Activated CD4-positive, alpha-beta memory T cell treated with anti-CD3 and anti-CD28 coated beads, Interleukin-2, amount 10 ng/mL, durations not matched to agents 7 days and 5 days (primary cell): Measurements from ENCODE around the gene ANXA9. TPM values are rescaled to one million over a fixed set of nuclear protein-coding genes. Genes with fewer than 3 reads are reported as not detected.

Experiments used
- CTCF ChIA-PET: fragments of 350-600 bp; sonication (Branson Sonifier 250); formaldehyde crosslinking; loops from one replicate; lab custom pipeline; 2021; ENCODE audit warnings: antibody characterized with exemption, inconsistent platforms; lab: Charles Lee
- POLR2A ChIA-PET: fragments of 350-600 bp; sonication (Branson Sonifier 250); formaldehyde crosslinking; loops from one replicate; lab custom pipeline; 2021; ENCODE audit warnings: antibody characterized with exemption; lab: Charles Lee
- DNase-seq: peaks from one replicate; pipeline ENCODE4 v3.0.0-alpha.2; 2020
- H3K27ac Mint-ChIP-seq: one replicate; pipeline ENCODE4 v1.8.0; 2021; ENCODE audit warnings: mild to moderate bottlenecking, mixed read lengths
- H3K27me3 Mint-ChIP-seq: one replicate; pipeline ENCODE4 v1.8.0; 2021; ENCODE audit warnings: mixed read lengths
- H3K36me3 Mint-ChIP-seq: one replicate; pipeline ENCODE4 v1.8.0; 2021; ENCODE audit warnings: low read depth, mixed read lengths
- H3K4me1 Mint-ChIP-seq: one replicate; pipeline ENCODE4 v1.8.0; 2021; ENCODE audit warnings: mixed read lengths
- H3K4me3 Mint-ChIP-seq: one replicate; pipeline ENCODE4 v1.8.0; 2021; ENCODE audit warnings: mild to moderate bottlenecking, mixed read lengths
- H3K9me3 Mint-ChIP-seq: one replicate; pipeline ENCODE4 v1.8.0; 2021; ENCODE audit warnings: mixed read lengths
- total RNA-seq, 2 experiments: library from RNA; stranded (reverse); gene quantifications; one replicate each; pipeline ENCODE4 v1.2.3, GENCODE V29; 2021

ANXA9 gene
- total RNA-seq, 2 experiments from 2014 or later, result not detected

- DNase-seq, result no peak
- H3K4me1 Mint-ChIP-seq, result peaks cover 35% of the 10 kb centered on the region
- H3K9me3 Mint-ChIP-seq, result no peaks in the 10 kb centered on the region
- ChIA-PET CTCF (interaction anchor here (0.8 kb wide), 1 partner anchor 10 kb away, joined by 3 read pairs; no protein-coding TSS in a partner anchor), POLR2A (no interaction called here)
- H3K36me3 Mint-ChIP-seq, result peaks cover 61% of the 10 kb centered on the region
- H3K4me3 Mint-ChIP-seq, result no peak overlapping the region
- H3K27ac Mint-ChIP-seq, result peak overlapping the region; percentile 12
- no peaks in the 10 kb centered on the region for H3K27me3 Mint-ChIP-seq
Measured at GRCh38 chr1:150967936-150968335, 14.2 kb upstream of the ANXA9 start.

- peaks cover 39% of the 10 kb centered on the region for H3K4me1 Mint-ChIP-seq
- DNase-seq, result no peak
- CTCF ChIA-PET, result interaction anchor here (0.8 kb wide), 1 partner anchor 9 kb away, joined by 3 read pairs; no protein-coding TSS in a partner anchor
- no peak overlapping the region for H3K4me3 Mint-ChIP-seq
- H3K9me3 Mint-ChIP-seq, result no peaks in the 10 kb centered on the region
- no peaks in the 10 kb centered on the region for H3K27me3 Mint-ChIP-seq
- H3K27ac Mint-ChIP-seq, result no peak overlapping the region
- POLR2A ChIA-PET, result no interaction called here
- H3K36me3 Mint-ChIP-seq, result peaks cover 58% of the 10 kb centered on the region
Measured at GRCh38 chr1:150968491-150968890, 13.6 kb upstream of the ANXA9 start.

DNA sequence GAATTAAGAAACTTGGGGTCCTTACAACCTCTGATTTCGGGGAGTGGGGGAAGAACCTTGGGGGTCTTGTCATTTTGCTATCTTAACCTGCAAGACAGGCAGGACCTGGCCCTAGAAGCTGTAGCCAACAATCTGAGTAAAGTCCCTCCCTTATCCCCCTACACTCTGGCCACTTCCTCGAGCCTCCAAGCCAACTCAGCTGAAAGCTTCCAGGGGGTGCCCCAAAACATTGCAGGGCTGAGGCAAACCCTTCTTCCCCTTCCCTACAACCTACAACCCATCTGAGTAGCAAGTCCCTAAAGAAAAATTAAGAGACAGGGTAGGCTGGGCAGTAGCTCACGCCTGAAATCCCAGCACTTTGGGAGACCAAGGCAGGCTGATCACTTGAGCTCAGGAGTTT lies 12.5 kb upstream of the ANXA9 start:
- no peak for DNase-seq
- H3K27ac Mint-ChIP-seq, result peak overlapping the region; percentile 16
- CTCF ChIA-PET, result interaction anchor here (0.8 kb wide), 1 partner anchor 55 kb away, joined by 3 read pairs; no protein-coding TSS in a partner anchor
- no peaks in the 10 kb centered on the region for H3K9me3 Mint-ChIP-seq
- no peaks in the 10 kb centered on the region for H3K27me3 Mint-ChIP-seq
- POLR2A ChIA-PET, result interaction anchor here (1.2 to 1.5 kb wide), 2 partner anchors 13 to 390 kb away, joined by 3 to 4 read pairs; partner anchors contain the start of gene MCL1
- H3K4me3 Mint-ChIP-seq, result no peak overlapping the region
- H3K4me1 Mint-ChIP-seq, result peaks cover 41% of the 10 kb centered on the region
- H3K36me3 Mint-ChIP-seq, result peaks cover 49% of the 10 kb centered on the region

DNA sequence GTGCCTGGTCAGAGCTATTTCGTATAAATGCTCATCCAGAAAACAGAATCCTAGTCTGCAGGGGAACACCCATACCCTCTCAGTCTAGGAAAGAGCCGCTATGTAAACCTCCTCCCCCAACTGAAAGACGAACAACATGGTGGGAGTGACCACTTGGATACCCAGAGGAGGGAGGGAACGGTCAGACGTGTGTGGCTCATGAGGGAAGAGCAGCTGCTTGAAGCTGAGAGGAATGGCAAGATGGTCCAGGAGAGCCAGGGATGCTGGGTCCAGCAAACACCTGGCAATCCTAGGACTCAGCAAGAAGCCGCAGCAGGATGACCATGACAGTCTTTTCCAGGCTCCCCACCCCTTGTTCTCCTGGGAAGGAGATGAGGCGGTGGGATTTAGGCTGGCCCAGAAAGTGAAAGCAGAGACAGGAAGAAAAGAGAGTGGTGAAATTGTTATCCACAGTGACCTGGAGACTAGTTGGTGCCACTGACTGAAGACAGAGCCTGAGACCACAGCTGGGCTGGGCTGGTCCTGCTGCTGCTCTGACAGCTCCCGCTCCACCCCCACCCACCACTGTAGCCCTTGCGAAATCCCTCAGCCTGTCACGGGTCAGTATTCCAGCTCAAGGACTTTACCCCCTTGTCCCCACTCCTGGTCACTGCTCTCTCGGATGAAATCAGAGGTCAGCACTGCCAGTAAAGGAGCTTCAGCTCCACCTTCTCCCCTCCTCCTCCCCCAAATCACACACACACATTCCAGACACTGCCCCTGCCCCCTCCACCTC lies 11.1 kb upstream of the ANXA9 start:
- Mint-ChIP-seq H3K9me3 (no peaks in the 10 kb centered on the region), H3K27me3 (no peaks in the 10 kb centered on the region), H3K4me3 (no peak overlapping the region), H3K36me3 (peaks cover 39% of the 10 kb centered on the region), H3K27ac (peak overlapping the region; percentile 49), H3K4me1 (peaks cover 46% of the 10 kb centered on the region)
- DNase-seq, result no peak
- ChIA-PET CTCF (interaction anchor here (0.9 kb wide), 1 partner anchor 352 kb away, joined by 3 read pairs; no protein-coding TSS in a partner anchor), POLR2A (interaction anchor here (0.5 to 2.0 kb wide), 5 partner anchors 36 to 391 kb away, joined by 3 to 6 read pairs (median 3); partner anchors contain the start of genes ENSA, MCL1 and MINDY1)

- POLR2A ChIA-PET, result interaction anchor here (0.5 to 2.0 kb wide), 4 partner anchors 10 to 342 kb away, joined by 3 to 6 read pairs (median 3); partner anchors contain the start of genes ANXA9 and ENSA
Measured at GRCh38 chr1:150971583-150972416, 10.3 kb upstream of the ANXA9 start.

DNA sequence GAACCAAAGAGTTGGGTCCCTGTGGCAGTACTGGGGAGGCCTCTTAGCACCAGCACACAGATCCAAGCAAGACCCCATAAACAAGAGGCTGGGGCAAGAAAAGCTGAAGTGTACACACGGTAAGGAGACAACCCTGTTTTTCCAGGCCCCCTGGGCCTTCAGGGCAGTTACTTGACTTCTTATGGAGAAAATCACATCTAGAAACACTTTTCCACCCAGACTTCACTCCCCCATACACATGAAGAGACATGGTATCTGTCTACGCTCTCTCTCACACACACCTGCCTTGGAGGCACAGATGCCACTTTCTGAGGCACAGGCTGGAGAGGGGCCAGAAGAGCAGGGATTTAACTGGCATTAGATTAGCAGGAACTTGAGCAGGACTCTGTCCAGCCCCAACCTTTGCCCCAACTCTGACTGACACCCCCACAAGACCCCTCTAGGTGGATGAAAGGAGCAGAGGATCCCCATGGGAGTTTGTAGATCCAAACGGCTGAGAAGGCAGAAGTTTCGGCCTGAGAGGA lies 9.6 kb upstream of the ANXA9 start:
- H3K4me1 Mint-ChIP-seq, result peaks cover 61% of the 10 kb centered on the region
- peak overlapping the region; percentile 74 for H3K27ac Mint-ChIP-seq
- no peaks in the 10 kb centered on the region for H3K27me3 Mint-ChIP-seq
- no peak for DNase-seq
- CTCF ChIA-PET, result interaction anchor here (0.6 kb wide), 1 partner anchor 371 kb away, joined by 3 read pairs; no protein-coding TSS in a partner anchor
- H3K36me3 Mint-ChIP-seq, result peaks cover 24% of the 10 kb centered on the region
- no peaks in the 10 kb centered on the region for H3K9me3 Mint-ChIP-seq
- POLR2A ChIA-PET, result interaction anchor here (1.1 to 2.0 kb wide), 3 partner anchors 9 to 343 kb away, joined by 3 to 14 read pairs (median 6); partner anchors contain the start of genes ANXA9 and ENSA
- peak overlapping the region; percentile 86 for H3K4me3 Mint-ChIP-seq

More at GRCh38 chr1:150971583-150972416, 10.3 kb upstream of the ANXA9 start:
- CTCF ChIA-PET, result interaction anchor here (0.6 kb wide), 1 partner anchor 370 kb away, joined by 3 read pairs; no protein-coding TSS in a partner anchor
- Mint-ChIP-seq H3K9me3 (no peaks in the 10 kb centered on the region), H3K36me3 (peaks cover 31% of the 10 kb centered on the region), H3K27me3 (no peaks in the 10 kb centered on the region), H3K27ac (peak overlapping the region; percentile 49), H3K4me1 (peaks cover 54% of the 10 kb centered on the region), H3K4me3 (peak overlapping the region; percentile 86)
- no peak for DNase-seq

DNA sequence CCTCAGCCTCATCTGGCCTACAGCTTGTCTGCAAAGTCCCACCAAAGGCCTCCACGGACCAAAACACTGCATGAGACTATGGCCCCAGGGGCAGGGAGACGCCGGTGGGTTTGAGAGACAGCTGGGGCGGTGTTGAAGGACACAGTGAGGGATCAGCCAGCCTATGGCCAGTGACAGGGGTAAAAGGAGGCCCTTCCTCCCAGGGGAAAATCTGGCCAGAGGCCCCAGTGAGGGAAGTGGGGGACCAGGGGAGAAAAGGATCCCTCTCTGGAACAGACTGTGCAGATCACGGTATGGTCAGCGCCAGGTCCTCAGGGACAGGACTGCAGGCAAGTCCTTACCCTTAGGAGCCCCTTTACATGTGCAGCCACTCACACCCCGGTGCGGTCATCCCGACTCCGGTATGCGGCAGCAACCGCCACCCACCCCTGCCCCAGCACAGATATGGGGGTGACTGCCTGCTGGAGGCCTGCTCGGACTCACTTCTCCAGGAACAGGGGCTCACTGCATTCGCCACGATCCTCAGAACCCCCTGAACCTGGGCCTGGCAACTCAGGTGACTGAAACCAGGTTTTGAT lies 8.7 kb upstream of the ANXA9 start:
- Mint-ChIP-seq H3K27ac (peak overlapping the region; percentile 74), H3K4me1 (peaks cover 66% of the 10 kb centered on the region), H3K9me3 (no peaks in the 10 kb centered on the region), H3K4me3 (peak overlapping the region; percentile 86), H3K36me3 (peaks cover 16% of the 10 kb centered on the region), H3K27me3 (no peaks in the 10 kb centered on the region)
- ChIA-PET CTCF (interaction anchor here (0.9 to 2.0 kb wide), 5 partner anchors 10 to 412 kb away, joined by 3 to 8 read pairs (median 4); partner anchors contain the start of gene MINDY1), POLR2A (interaction anchor here (0.5 to 2.5 kb wide), 35 partner anchors 8 to 739 kb away, joined by 3 to 21 read pairs (median 4); partner anchors contain the start of genes ANXA9, ENSA, GABPB2 and GOLPH3L)
- peak; percentile 33 for DNase-seq

DNA sequence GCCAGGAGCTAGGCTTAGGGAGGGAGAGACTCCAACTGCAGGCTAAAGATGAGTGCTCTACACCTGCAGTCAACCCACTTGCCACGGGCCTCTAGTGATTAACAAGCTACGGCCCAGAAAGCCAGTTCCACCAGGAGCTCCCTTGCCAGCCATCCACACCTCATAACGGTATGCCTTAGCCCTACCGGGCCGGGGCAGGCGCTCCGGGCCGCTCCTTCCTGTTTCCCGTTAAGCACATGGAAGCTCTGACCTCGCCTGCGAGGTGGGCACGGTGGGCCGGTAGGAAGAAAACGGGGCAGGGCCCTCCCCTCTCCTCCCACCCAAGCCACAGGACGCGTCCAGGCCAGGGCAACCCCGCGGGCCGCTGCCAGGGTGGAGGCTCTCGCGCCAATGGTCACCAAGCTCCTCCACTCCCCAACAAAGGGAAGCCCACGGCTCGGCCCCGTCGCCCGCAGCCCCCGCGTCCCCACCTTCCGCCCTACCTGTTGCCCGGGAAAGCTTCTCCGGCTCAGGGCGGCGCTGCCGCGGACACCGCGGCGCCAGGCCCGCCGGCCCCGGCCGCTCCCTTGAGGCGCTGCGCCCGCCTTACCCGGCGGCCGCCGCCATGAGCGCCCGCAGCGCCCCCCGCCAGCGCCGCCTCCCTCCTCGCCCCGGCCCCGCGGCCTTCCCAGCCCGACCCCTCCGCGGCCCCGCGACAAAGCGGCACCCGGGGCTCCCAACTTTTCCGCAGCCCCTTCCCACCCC lies 8.1 kb upstream of the ANXA9 start:
- ChIA-PET POLR2A (interaction anchor here (0.5 to 2.5 kb wide), 33 partner anchors 9 to 740 kb away, joined by 3 to 21 read pairs (median 4); partner anchors contain the start of genes GABPB2, GOLPH3L, MCL1 and MINDY1), CTCF (interaction anchor here (0.9 to 2.0 kb wide), 6 partner anchors 8 to 413 kb away, joined by 3 to 8 read pairs (median 4); partner anchors contain the start of gene MINDY1)
- Mint-ChIP-seq H3K4me3 (peak overlapping the region; percentile 86), H3K9me3 (no peaks in the 10 kb centered on the region), H3K4me1 (peaks cover 67% of the 10 kb centered on the region), H3K27me3 (no peaks in the 10 kb centered on the region), H3K36me3 (peaks cover 11% of the 10 kb centered on the region), H3K27ac (peak overlapping the region; percentile 74)
- DNase-seq, result peak; percentile 46

DNA sequence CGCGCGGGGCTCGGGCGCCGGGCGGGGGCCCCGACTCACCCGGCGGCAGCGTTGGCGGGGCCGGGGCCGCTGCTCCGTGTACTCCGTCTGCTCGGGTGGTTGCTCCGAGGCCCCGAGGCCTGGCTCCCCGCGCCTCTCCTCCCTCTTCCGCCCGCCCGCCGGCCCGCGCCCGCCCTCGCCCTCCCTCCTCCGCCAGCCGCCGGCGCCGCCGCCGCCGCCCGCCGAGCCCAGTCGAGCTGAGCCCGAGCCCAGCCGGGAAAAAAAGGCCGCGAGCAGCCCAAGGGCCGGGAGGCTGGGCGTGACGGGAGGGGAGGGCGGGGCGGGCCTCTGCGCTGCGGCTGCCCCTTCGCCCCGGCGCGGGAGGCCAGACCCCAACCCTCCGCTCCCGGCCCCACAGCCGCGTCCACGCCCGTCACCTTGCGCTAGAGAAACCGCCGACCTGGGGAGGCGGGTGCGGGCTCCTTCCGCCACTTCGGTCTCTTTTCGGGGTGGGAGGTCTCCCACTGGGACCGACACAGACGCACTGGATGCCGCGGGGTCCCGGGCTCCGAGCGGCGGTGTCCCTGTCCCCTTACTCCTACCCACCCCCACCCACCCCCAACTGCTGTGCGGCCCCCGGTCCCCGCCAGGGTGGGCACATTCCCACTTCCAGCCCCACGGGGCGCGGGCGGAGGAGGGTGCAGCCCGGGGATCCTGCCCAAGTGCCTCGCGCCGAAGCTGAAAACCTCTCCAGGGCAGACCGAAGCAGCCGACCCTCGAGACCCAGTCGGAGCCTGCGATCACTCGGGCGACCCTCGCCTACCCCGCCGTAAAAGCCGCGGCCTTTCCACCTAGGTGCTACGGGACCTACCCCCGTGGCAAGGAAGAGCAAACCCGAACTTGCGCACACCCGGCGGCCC lies 7.3 kb upstream of the ANXA9 start, which contains the start of gene CERS2:
Gene CERS2 (minus strand): TSS at position 256 of the 899 bp plus-strand sequence. CDS start 5,745 bp downstream, outside the sequence.
- peak within 1 kb of the TSS; percentile 83 for H3K27ac Mint-ChIP-seq
- ChIA-PET POLR2A (interaction anchor here (0.9 to 2.5 kb wide), 19 partner anchors 8 to 609 kb away, joined by 3 to 21 read pairs (median 5); partner anchors contain the start of genes GABPB2, MINDY1, PIP5K1A and SETDB1), CTCF (interaction anchor here (1.0 to 2.0 kb wide), 6 partner anchors 9 to 414 kb away, joined by 3 to 8 read pairs (median 4); partner anchors contain the start of genes GOLPH3L and MINDY1)
- H3K36me3 Mint-ChIP-seq, result peaks cover 10% of the 10 kb centered on the region
- H3K9me3 Mint-ChIP-seq, result no peaks in the 10 kb centered on the region
- H3K27me3 Mint-ChIP-seq, result no peaks in the 10 kb centered on the region
- H3K4me3 Mint-ChIP-seq, result peak within 1 kb of the TSS; percentile 86
- peaks cover 73% of the 10 kb centered on the region for H3K4me1 Mint-ChIP-seq
- peak; percentile 84 for DNase-seq

- peaks cover 59% of the 10 kb centered on the region for H3K4me1 Mint-ChIP-seq
- H3K4me3 Mint-ChIP-seq, result peak overlapping the region; percentile 86
- H3K36me3 Mint-ChIP-seq, result peaks cover 10% of the 10 kb centered on the region
- peak overlapping the region; percentile 74 for H3K27ac Mint-ChIP-seq
- no peaks in the 10 kb centered on the region for H3K27me3 Mint-ChIP-seq
- CTCF ChIA-PET, result interaction anchor here (0.7 to 12.2 kb wide), 5 partner anchors 10 to 721 kb away, joined by 3 to 94 read pairs (median 4); partner anchors contain the start of gene MINDY1
- no peak for DNase-seq
- POLR2A ChIA-PET, result interaction anchor here (0.6 to 1.8 kb wide), 7 partner anchors 13 to 415 kb away, joined by 3 to 4 read pairs (median 4); no protein-coding TSS in a partner anchor
- no peaks in the 10 kb centered on the region for H3K9me3 Mint-ChIP-seq
Measured at GRCh38 chr1:150976401-150976821, 5.7 kb upstream of the ANXA9 start.
